Mucosa of descending colon (tissue), 3 donors: ENCODE data around the gene UBTF. TPM values are rescaled to one million over a fixed set of nuclear protein-coding genes. Genes with fewer than 3 reads are reported as not detected.

Experiments used
- ATAC-seq: fragments of 200-7000 bp; cut with Tn5 transposase; one replicate; pipeline ENCODE4 v1.9.1; 2020; ENCODE audit warnings: mild to moderate bottlenecking, moderate library complexity
- DNase-seq, 3 donors: peaks; one replicate each; pipeline ENCODE4 v3.0.0-alpha.2; 2020
- H3K36me3 ChIP-seq: fragments of 200-600 bp; one replicate; pipeline ENCODE4 v1.8.0; 2021; ENCODE audit warnings: low read depth, mild to moderate bottlenecking
- H3K4me1 ChIP-seq: fragments of 200-600 bp; one replicate; pipeline ENCODE4 v1.8.0; 2021; ENCODE audit warnings: low read depth, mild to moderate bottlenecking
- H3K4me3 ChIP-seq: fragments of 200-600 bp; one replicate; pipeline ENCODE4 v1.8.0; 2021; ENCODE audit warnings: mild to moderate bottlenecking
- H3K9me3 ChIP-seq: fragments of 200-600 bp; one replicate; pipeline ENCODE4 v1.8.0; 2021; ENCODE audit warnings: mild to moderate bottlenecking
- intact Hi-C, 2 donors: fragments of 100-400 bp; cut with DNase I in 1 of 2; cut with micrococcal nuclease in 1 of 2; formaldehyde crosslinking; loops; one replicate each; pipeline versions ENCODE4 v1.11.0 to v1.11.1; 2022; cut with DNase I, micrococcal nuclease
- total RNA-seq, 3 donors: library from RNA; stranded (reverse); fragmentation: NEBNext Ultra II Directional in 2 of 3; extraction: Animal tissue kit (Norgen Biotek cat#: 25700) in 2 of 3; gene quantifications; one replicate each; pipeline versions ENCODE4 v1.2.1 to v1.2.4, GENCODE V29; 2021 to 2023
- TF ChIP-seq, protein P1 (sequence below): fragments of 200-600 bp; IDR thresholded peaks from one replicate; pipeline ENCODE4 v1.8.0; 2022; ENCODE audit warnings: antibody characterized with exemption, mild to moderate bottlenecking
- donor health status: DM: no; HTN: no; CAD: no; lungs with moderate emphysema.
- donor health status: DM: no; HTN: no; CAD: no.
- donor health status: DM: no; HTN: yes; CAD: no.

Gene UBTF
- total RNA-seq, 3 donors from 2014 or later: 68.6 to 88.4 (median 73.4) TPM

- Histone ChIP-seq H3K9me3 (no peaks in the 10 kb centered on the region), H3K36me3 (no peaks in the 10 kb centered on the region), H3K4me1 (no peaks in the 10 kb centered on the region), H3K4me3 (no peak overlapping the region)
- ATAC-seq: no peak
- DNase-seq: no peak
- TF ChIP-seq, protein P1, sequence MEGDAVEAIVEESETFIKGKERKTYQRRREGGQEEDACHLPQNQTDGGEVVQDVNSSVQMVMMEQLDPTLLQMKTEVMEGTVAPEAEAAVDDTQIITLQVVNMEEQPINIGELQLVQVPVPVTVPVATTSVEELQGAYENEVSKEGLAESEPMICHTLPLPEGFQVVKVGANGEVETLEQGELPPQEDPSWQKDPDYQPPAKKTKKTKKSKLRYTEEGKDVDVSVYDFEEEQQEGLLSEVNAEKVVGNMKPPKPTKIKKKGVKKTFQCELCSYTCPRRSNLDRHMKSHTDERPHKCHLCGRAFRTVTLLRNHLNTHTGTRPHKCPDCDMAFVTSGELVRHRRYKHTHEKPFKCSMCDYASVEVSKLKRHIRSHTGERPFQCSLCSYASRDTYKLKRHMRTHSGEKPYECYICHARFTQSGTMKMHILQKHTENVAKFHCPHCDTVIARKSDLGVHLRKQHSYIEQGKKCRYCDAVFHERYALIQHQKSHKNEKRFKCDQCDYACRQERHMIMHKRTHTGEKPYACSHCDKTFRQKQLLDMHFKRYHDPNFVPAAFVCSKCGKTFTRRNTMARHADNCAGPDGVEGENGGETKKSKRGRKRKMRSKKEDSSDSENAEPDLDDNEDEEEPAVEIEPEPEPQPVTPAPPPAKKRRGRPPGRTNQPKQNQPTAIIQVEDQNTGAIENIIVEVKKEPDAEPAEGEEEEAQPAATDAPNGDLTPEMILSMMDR: no peak
- intact Hi-C loops: no loop called here
These were observed 38.6 kb upstream of the UBTF start for GRCh38 chr17:44257815-44258760.

DNA sequence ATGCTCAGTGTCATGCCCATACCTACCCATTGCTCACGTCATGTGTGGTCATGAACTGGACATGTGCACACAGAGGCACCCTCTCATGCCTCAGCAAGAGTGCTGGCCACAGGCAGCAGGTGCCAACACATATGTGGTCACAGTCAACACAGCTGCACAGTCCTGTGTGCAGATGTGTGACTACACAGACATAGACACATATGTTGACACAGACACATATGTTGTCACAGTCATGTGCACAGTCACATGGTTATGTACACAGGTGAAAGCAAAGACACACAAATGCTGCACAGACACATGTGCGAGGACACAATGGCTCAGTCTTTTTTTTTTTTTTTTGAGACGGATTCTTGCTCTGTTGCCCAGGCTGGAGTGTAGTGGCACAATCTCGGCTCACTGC lies 37.2 kb upstream of the UBTF start:
- DNase-seq: no peak
- no peak for ATAC-seq

GRCh38 chr17:44255915-44256314 lies 36.4 kb upstream of the UBTF start:
- TF ChIP-seq, protein P1: no peak
- Histone ChIP-seq H3K4me1 (no peaks in the 10 kb centered on the region), H3K9me3 (no peaks in the 10 kb centered on the region), H3K4me3 (no peak overlapping the region), H3K36me3 (no peaks in the 10 kb centered on the region)
- DNase-seq (no peak), ATAC-seq (no peak)
- intact Hi-C loops: no loop called here

More for the DNA sequence above, 37.2 kb upstream of the UBTF start:
- H3K36me3 ChIP-seq: no peaks in the 10 kb centered on the region
- no peak overlapping the region for H3K4me3 ChIP-seq
- H3K4me1 ChIP-seq: no peaks in the 10 kb centered on the region
- H3K9me3 ChIP-seq: no peaks in the 10 kb centered on the region
- TF ChIP-seq, protein P1: no peak
- intact Hi-C loops: no loop called here

- ATAC-seq (no peak), DNase-seq (no peak)
- TF ChIP-seq, protein P1: no peak
- Histone ChIP-seq H3K36me3 (no peaks in the 10 kb centered on the region), H3K4me3 (no peak overlapping the region), H3K9me3 (no peaks in the 10 kb centered on the region), H3K4me1 (no peaks in the 10 kb centered on the region)
- intact Hi-C loops: no loop called here
These were observed 35.1 kb upstream of the UBTF start for GRCh38 chr17:44254361-44255095.

GRCh38 chr17:44253006-44253405 lies 33.5 kb upstream of the UBTF start:
- intact Hi-C loops: no loop called here
- no peak for DNase-seq
- Histone ChIP-seq H3K4me1 (no peaks in the 10 kb centered on the region), H3K4me3 (no peak overlapping the region), H3K9me3 (no peaks in the 10 kb centered on the region), H3K36me3 (no peaks in the 10 kb centered on the region)
- no peak for ATAC-seq
- TF ChIP-seq, protein P1: no peak
